SJCRH30 (cell line): Measurements from ENCODE around the gene UNC5B. TPM values are rescaled to one million over a fixed set of nuclear protein-coding genes. Genes with fewer than 3 reads are reported as not detected.

Experiments
- DNase-seq, 2 experiments: peaks; one replicate each; pipeline ENCODE4 v3.0.0-alpha.2; 2015 to 2020
- H3K27ac ChIP-seq: fragments of 250-450 bp; sonication (Bioruptor Pico); 2 replicates; pipeline ENCODE4 v1.5.1; 2020; ENCODE audit warnings: mild to moderate bottlenecking, moderate library complexity
- H3K27me3 ChIP-seq: fragments of 250-450 bp; sonication (Bioruptor Pico); 2 replicates; pipeline ENCODE4 v1.5.1; 2020; ENCODE audit warnings: mild to moderate bottlenecking, moderate library complexity
- H3K36me3 ChIP-seq: fragments of 250-450 bp; sonication (Bioruptor Pico); 2 replicates; pipeline ENCODE4 v1.5.1; 2020; ENCODE audit warnings: mild to moderate bottlenecking, moderate library complexity
- H3K4me1 ChIP-seq: fragments of 250-450 bp; sonication (Bioruptor Pico); 2 replicates; pipeline ENCODE4 v1.5.1; 2020; ENCODE audit warnings: mild to moderate bottlenecking, moderate library complexity
- H3K4me3 ChIP-seq: fragments of 250-450 bp; sonication (Bioruptor Pico); 2 replicates; pipeline ENCODE4 v1.5.1; 2020; ENCODE audit warnings: mild to moderate bottlenecking, moderate library complexity
- H3K9me3 ChIP-seq: fragments of 250-450 bp; sonication (Bioruptor Pico); replicated peaks from 2 replicates; pipeline ENCODE4 v1.5.1; 2020; ENCODE audit warnings: mild to moderate bottlenecking, moderate library complexity
- total RNA-seq: library from RNA; depleted of rRNA; stranded (reverse); fragments of >200 nt; shearing (Covaris generic); gene quantifications from 2 replicates; pipeline ENCODE4 v1.2.3, GENCODE V29; 2014

UNC5B gene
- total RNA-seq, 1 experiment from 2014 or later, result 3.6 TPM

DNA sequence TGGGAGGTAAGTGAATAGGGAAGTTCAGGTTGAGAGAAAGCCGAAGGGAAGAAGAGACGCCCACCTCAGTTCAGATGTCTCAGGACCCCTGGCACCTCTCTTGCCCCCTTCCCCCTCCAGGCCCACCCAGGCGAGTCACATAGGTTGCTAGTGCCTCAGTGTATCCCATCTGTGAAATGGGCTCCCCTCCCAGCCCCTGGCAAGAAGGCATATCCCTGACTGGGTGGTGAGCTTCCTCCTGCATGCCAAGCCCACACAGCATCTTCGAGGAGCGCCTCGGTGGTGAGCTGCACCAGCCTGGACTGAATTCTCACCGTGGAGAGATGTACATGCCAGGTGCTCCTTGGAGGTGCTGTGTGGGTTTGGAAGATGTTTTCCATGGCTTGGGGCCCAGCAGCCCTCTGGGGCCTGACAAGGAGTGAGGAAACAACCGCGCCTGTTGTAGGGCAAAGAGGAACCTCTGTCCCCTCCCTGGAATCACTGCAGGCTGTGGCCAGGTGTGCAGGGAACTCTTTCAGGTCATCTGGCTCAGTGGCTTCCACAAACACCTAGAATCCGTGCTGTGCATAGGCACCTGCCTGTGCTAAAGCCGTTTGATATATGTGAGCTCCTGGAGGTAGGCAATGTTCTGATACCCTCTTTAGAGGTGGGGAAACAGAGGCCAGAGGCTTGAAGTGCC is 45.1 kb downstream of the UNC5B start:
- H3K9me3 ChIP-seq, result no peaks in the 10 kb centered on the region
- DNase-seq, result no peak
- H3K27me3 ChIP-seq, result no peaks in the 10 kb centered on the region
- no peak overlapping the region for H3K27ac ChIP-seq
- H3K36me3 ChIP-seq, result no peaks in the 10 kb centered on the region
- peaks cover 25% of the 10 kb centered on the region for H3K4me1 ChIP-seq
- H3K4me3 ChIP-seq, result no peak overlapping the region

DNA sequence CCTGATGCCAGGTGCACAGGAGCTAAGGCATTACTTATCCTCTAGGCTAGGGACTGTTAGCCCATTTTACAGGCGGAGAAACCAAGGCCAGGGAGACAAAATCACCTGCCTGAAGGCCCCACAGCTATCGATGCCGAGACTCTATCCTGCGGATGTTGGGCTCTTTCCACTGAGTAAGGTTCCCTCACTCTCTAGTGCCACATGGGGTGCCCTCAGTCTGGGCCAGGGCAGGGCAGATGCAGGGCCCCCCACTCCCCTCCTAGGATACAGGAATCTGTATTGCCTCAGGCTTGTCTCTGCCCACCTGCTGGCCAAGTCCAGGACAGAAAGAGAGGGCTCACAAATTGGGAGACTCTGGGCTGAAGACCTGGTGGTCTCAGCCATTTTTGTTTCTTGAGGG is 45.7 kb downstream of the UNC5B start:
- peaks cover 25% of the 10 kb centered on the region for H3K4me1 ChIP-seq

DNA sequence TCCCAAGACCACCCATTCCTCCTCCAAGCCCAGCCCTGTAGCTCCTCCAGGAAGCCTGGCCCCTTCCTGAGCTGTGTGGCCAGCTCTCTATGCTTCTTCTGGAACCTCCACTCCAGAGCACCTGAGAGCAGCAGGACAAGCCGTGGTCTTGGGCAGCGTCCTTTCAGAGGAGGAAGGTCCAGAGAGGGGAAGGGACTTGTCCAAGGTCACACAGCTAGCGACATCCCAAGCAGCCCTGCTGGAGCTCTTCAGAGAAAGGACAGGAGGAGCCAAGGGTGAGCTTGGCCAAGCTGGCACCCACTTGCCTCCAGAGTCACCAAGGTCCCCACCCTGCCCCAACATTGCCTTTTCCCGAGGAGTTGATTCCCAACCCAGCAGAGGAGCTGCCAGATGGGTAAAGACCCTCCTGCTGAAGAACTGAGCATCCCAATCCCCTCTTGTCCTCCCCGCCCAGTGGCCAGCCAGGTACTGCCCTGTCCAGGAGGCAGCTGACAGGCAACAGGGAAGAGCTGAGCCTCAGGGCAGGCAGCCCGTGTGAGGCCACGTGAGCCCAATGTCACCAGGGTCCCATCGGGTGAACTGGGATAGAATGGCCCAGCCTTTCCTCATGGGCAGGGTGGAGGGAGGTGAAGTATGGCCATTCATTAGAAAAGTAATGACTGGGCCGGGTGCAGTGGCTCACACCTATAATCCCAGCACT is 46.2 kb downstream of the UNC5B start:
- Histone ChIP-seq H3K27me3 (no peaks in the 10 kb centered on the region), H3K27ac (no peak overlapping the region), H3K4me1 (peaks cover 25% of the 10 kb centered on the region)

More for the DNA sequence above, 45.7 kb downstream of the UNC5B start:
- Histone ChIP-seq H3K36me3 (no peaks in the 10 kb centered on the region), H3K9me3 (no peaks in the 10 kb centered on the region), H3K27me3 (no peaks in the 10 kb centered on the region), H3K4me3 (no peak overlapping the region), H3K27ac (no peak overlapping the region)
- DNase-seq, result no peak

DNA sequence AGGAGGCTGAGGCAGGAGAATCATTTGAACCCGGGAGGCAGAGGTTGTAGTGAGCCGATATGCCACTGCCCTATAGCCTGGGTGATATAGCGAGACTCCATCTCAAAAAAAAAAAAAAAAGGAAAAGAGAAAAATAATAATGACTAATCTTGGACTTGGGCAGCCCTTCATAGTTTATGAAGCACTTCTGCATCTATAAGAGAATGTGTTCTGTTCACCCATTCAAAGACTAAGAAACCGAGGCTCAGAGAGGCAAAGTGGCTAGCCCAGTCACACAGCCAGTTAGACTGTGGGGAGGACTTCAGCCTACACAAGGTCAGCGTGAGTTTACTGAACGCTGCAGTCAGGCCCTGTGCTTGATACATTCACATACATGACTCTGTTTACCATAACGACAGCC is 46.9 kb downstream of the UNC5B start:
- no peak for DNase-seq
- H3K27me3 ChIP-seq, result no peaks in the 10 kb centered on the region
- H3K4me1 ChIP-seq, result peaks cover 22% of the 10 kb centered on the region
- no peak overlapping the region for H3K4me3 ChIP-seq
- H3K9me3 ChIP-seq, result no peaks in the 10 kb centered on the region
- H3K36me3 ChIP-seq, result no peaks in the 10 kb centered on the region
- H3K27ac ChIP-seq, result no peak overlapping the region

More for the DNA sequence above, 46.2 kb downstream of the UNC5B start:
- no peak for DNase-seq
- Histone ChIP-seq H3K4me3 (no peak overlapping the region), H3K9me3 (no peaks in the 10 kb centered on the region), H3K36me3 (no peaks in the 10 kb centered on the region)

DNA sequence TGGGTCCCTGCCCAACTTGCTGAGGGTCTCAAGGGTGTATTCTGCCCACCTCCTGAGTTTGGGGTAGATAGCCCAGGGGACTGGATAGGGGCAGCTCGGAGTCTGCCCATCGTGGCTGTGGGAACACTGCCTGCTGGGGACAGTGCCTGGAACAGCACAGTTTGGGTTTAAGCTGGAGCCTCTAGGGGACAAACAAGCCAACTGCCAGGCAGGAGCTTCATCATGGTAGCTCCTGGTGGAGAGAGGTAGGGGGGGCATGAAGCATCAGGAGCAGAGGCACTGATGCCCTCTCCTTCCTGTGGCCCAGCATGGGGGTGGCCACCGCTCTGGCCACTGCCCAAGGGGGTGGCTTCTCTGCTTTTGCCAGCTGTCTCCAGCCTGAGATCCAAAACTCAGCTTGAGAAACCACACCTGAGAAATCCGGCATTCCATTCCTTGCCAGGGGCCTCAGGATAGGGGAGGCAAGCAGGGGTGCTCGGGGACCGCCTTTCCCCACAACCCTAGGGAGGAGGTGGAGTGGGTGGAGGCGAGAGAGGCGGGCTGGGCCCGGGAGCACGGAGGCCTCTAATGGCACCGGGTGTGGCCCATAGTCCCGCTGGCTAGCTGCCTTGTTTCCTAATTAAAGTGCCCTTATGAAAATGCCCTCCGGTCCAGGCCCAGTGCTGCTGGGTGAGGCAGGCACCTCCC is 47.6 kb downstream of the UNC5B start:
- Histone ChIP-seq H3K27me3 (no peaks in the 10 kb centered on the region), H3K4me1 (peaks cover 15% of the 10 kb centered on the region), H3K4me3 (no peak overlapping the region), H3K27ac (no peak overlapping the region), H3K9me3 (no peaks in the 10 kb centered on the region), H3K36me3 (no peaks in the 10 kb centered on the region)
- DNase-seq, result no peak

DNA sequence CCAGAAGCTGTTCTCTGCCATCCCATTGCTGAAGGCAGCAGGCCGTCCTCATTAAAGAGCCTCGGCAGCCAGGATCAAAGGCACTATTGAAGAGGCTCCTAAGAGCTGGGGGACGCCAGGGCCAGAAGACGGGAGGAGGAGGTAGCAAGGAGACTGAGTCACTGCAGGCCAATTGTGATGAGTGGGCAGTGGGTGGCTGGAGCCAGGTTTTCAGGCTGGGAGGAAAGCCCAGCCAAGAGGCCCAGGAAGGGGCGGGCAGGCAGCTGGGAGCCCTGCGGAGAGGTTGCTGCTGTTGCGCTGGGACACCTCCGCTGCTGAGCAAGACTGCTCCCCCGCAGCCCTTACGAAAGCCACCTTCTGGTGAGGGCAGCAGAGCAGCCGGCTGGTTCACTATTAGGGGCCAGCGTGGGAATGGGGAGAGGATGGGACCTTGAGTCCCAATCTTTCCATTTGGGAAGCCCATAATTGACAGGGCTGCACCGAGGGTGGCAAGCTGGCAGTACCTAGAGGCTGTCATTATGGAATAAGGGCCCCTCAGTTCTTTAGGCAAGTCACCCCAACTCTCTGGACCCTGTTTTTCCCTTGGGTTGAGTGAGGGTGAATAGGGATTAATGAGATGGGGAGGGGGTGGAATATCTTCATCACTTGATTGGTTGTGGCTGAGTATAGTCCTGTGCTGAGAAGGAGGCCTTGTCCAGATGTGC is 48.4 kb downstream of the UNC5B start:
- no peak overlapping the region for H3K27ac ChIP-seq
- H3K9me3 ChIP-seq, result no peaks in the 10 kb centered on the region
- no peaks in the 10 kb centered on the region for H3K27me3 ChIP-seq
- peaks cover 9% of the 10 kb centered on the region for H3K4me1 ChIP-seq
- no peak overlapping the region for H3K4me3 ChIP-seq
- peak; percentile 23 to 38 for DNase-seq
- H3K36me3 ChIP-seq, result no peaks in the 10 kb centered on the region

DNA sequence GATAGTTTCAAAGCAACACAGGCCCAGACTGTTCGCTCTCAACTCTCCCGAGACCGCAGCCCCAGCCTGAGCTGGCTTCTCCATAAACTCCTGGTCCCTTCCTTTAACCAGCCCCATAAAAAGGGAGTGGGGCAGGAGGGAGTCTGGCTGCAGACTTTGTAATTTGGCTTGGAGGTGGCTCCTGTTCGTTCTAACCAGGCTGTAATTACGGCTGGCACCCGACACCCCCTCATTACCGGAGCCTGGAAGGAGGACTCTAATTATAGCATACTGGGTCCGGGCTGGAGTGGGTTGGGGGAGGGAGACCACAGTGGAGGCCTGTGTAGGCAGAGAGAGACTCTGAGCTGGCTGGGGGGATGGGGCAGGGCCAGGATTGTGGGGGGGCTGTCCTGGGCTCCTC is 49.7 kb downstream of the UNC5B start:
- no peak overlapping the region for H3K27ac ChIP-seq
- no peak overlapping the region for H3K4me3 ChIP-seq
- H3K9me3 ChIP-seq, result no peaks in the 10 kb centered on the region
- H3K36me3 ChIP-seq, result no peaks in the 10 kb centered on the region
- H3K27me3 ChIP-seq, result no peaks in the 10 kb centered on the region
- no peak for DNase-seq
- H3K4me1 ChIP-seq, result peaks cover 8% of the 10 kb centered on the region; the same call in 1 of the 2 replicates

DNA sequence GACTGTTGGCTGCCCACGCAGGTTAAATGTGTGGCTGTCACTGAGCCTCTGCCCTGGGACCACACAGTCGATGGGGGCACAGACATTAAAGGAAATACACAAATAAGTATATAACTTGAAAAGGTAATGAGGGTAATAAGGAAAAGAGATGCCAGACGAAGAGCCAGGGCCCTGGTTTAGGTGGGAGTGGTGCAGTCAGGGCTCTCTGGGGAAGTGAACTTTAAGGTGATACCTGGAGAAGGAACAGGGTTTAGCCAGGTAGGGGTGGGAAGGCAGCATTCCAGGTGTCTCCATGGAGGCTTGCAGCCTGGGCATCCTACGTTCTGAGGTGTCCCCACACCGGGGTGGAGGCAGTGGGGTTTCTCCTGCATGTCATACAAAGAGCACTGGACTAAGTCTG is 50.4 kb downstream of the UNC5B start:
- no peaks in the 10 kb centered on the region for H3K27me3 ChIP-seq
- H3K27ac ChIP-seq, result no peak overlapping the region
- no peaks in the 10 kb centered on the region for H3K9me3 ChIP-seq
- DNase-seq, result no peak
- peaks cover 8% of the 10 kb centered on the region; the same call in 1 of the 2 replicates for H3K4me1 ChIP-seq
- no peak overlapping the region for H3K4me3 ChIP-seq
- H3K36me3 ChIP-seq, result no peaks in the 10 kb centered on the region

DNA sequence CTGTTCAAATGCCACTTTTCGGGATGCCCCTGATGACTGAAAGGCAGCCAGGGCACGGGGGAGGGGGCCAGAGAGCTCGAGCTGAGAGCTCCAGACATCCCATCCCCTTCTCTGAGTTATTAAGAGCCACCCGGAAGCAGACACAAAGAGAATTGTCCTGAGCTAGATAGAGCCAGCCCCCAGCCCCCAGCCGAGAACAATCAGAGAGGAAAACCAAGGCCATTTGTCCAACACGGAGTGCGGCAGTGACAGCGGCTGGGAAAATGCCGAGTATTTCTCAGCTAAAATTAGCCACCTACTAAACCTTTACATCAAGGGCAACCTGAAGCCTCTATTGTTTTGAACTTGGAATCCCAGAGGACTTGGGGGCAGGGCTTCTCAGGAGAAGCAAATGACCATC is 51.0 kb downstream of the UNC5B start:
- Histone ChIP-seq H3K4me3 (no peak overlapping the region), H3K27ac (no peak overlapping the region), H3K27me3 (no peaks in the 10 kb centered on the region), H3K4me1 (peaks cover 8% of the 10 kb centered on the region; the same call in 1 of the 2 replicates), H3K9me3 (no peaks in the 10 kb centered on the region), H3K36me3 (no peaks in the 10 kb centered on the region)
- no peak for DNase-seq

DNA sequence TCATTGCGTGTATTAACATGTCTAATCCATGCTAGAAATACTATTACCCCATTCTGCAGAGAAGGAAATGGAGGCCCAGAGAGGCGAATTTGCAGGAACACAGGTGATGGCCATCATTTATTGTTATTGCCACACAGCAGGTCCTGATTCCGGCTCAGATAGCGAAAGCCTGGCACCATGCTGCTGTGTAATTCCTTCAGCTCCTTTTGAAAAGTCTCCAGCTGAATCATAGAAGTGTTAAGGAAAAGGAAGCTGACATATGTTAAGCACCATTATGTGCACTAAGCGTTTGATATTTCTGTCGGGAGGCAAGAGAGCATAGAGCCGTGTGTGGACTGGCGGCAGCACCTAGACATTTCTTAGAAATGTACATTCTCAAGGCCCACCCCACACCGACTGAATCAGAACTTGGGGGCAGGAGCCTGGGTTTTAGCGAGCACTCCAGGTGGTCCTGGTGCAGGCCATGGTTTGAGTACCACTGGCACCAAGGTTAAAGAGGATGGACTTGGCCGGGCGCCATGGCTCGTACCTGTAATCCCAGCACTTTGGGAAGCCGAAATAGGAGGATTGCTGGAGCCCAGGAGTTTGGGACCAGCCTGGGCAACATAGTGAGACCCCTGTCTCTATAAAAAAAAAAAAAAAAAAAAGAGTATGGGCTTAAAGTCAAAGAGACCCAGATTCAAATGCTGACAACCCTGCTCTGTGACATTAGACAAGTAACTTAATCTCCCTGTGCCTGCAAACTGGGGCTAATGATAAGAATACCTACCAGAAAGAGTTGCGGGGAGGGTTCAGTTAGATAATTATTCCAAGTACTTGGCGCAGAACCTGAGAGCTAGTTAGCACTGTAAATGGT is 52.2 kb downstream of the UNC5B start:
- no peaks in the 10 kb centered on the region for H3K9me3 ChIP-seq
- no peaks in the 10 kb centered on the region for H3K27me3 ChIP-seq
- H3K4me1 ChIP-seq, result peaks cover 8% of the 10 kb centered on the region; the same call in 1 of the 2 replicates
- H3K4me3 ChIP-seq, result no peak overlapping the region
- no peak overlapping the region for H3K27ac ChIP-seq
- H3K36me3 ChIP-seq, result no peaks in the 10 kb centered on the region
- DNase-seq, result no peak

DNA sequence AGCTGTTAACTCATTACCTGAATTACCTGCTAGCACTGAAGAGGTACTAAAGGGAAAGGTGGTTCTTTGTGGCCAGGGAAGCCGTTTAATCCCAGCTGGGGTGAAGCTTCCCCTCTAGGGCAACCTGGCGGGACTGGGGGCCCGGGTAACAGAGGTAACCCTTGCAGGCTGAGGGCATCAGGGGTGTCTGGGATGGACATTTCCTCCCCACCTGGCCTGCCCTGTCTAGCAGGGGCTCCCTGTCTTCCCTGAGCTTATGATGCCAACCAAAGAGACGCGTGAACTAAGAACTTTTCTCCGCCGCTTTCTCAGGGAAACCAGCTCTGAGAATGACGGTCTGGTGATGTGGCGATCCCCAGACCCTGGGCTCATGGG is 52.8 kb downstream of the UNC5B start:
- no peak for DNase-seq
- peaks cover 7% of the 10 kb centered on the region; the same call in 1 of the 2 replicates for H3K4me1 ChIP-seq

DNA sequence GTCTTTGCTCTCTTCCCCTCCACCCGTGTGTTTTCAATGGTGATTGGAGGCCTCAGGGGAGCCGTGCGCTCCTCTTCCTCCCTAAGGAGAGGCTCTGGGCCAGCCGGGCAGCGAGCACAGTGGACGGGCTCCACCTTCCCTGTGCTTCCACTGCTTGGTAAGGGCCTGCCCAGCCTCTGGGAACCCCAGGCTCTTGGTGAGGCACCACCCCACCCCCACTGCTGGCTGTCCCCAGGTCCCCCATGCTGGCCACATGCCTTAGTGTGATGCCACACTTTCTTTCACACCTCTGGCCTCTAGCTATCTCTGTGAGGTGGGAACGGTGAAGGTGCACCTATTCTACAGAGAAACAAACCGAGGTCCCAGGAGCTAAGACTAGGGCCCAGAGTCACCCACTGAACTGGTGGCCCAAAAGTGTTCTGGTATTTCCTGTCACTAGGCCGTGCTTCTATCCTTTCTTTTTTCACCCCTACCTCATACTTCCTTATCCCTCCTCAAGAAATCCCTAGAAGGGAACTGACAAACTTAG is 53.3 kb downstream of the UNC5B start:
- Histone ChIP-seq H3K27ac (no peak overlapping the region), H3K36me3 (no peaks in the 10 kb centered on the region), H3K4me3 (no peak overlapping the region), H3K4me1 (0 out of 2 replicates have a peak, but pooled peaks cover 3% of the 10 kb centered on the region), H3K9me3 (no peaks in the 10 kb centered on the region), H3K27me3 (no peaks in the 10 kb centered on the region)
- DNase-seq, result no peak

More for the DNA sequence above, 52.8 kb downstream of the UNC5B start:
- no peaks in the 10 kb centered on the region for H3K9me3 ChIP-seq
- no peak overlapping the region for H3K4me3 ChIP-seq
- no peaks in the 10 kb centered on the region for H3K27me3 ChIP-seq
- no peaks in the 10 kb centered on the region for H3K36me3 ChIP-seq
- no peak overlapping the region for H3K27ac ChIP-seq

DNA sequence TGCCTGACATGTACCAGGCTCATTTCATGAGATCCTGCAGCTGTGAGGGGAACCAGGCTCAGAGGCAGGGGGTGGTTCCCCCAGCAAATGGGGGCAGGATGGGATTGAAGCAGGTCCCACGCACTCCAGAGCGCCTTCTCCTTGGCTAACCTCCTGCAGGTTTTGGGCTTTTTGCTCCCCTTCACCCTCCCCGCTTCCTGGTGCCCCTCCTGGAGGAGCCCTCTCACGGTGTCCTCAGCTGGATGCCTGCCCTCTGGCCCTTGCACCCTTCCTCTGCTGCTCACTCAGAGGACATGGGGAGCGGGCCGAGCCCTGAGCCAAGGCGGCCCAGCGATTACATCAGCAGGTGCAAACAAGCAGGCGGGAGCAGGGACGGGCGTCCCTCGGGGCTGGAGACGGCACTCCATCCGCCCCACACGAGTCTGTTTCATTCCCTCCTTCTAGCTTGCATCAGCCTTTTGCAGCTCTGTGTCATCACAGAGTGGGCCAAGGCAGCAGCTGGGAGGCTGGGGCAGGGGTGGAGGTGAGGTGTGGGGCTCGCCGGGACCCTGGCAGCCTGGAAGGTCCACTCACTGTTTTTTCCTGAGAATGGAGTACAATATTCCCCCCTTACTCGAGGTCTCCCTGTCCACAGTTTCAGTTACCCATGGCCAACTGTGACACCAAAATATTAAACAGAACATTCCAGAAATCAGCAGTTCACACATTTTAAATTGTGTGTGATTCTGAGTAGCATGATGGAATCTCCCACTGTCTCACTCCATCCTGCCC is 54.0 kb downstream of the UNC5B start:
- Histone ChIP-seq H3K27ac (no peak overlapping the region), H3K36me3 (no peaks in the 10 kb centered on the region), H3K27me3 (no peaks in the 10 kb centered on the region), H3K9me3 (no peaks in the 10 kb centered on the region), H3K4me3 (no peak overlapping the region), H3K4me1 (0 out of 2 replicates have a peak, but pooled peaks cover 3% of the 10 kb centered on the region)
- peak; percentile 32 to 53 for DNase-seq
